Mesendoderm (in vitro differentiated cells): ENCODE data around the gene IGSF9.

Experiments
- DNase-seq: peaks from one replicate; pipeline ENCODE4 v3.0.0; 2013
- H2AK5ac ChIP-seq: 2 replicates; pipeline ENCODE4 v1.6.1; 2013; ENCODE audit warnings: low read length, inconsistent platforms
- H2BK120ac ChIP-seq: 2 replicates; pipeline ENCODE4 v1.6.1; 2013; ENCODE audit warnings: low read depth, mild to moderate bottlenecking, low read length, moderate library complexity, mixed read lengths
- H2BK15ac ChIP-seq: replicated peaks from 2 replicates; pipeline ENCODE4 v1.6.1; 2013; ENCODE audit warnings: low read depth, mild to moderate bottlenecking, moderate library complexity
- H2BK5ac ChIP-seq: 2 replicates; pipeline ENCODE4 v1.6.1; 2013; ENCODE audit warnings: low read length, inconsistent platforms
- H3K18ac ChIP-seq: 2 replicates; pipeline ENCODE4 v1.6.1; 2013; ENCODE audit warnings: mild to moderate bottlenecking, low read length, mixed read lengths
- H3K23ac ChIP-seq: one replicate; pipeline ENCODE4 v1.6.1; 2013; ENCODE audit warnings: low read length
- H3K27ac ChIP-seq: 2 replicates; pipeline ENCODE4 v1.5.1; 2013; ENCODE audit warnings: low read depth, mild to moderate bottlenecking, inconsistent platforms, low read length, moderate library complexity
- H3K27me3 ChIP-seq: 2 replicates; pipeline ENCODE4 v1.6.1; 2013; ENCODE audit warnings: low read length, control low read depth, mild to moderate bottlenecking, inconsistent platforms; ENCODE audit not compliant: insufficient read depth, poor library complexity
- H3K36me3 ChIP-seq: 2 replicates; pipeline ENCODE4 v1.6.1; 2013; ENCODE audit warnings: low read length, inconsistent platforms; ENCODE audit not compliant: control insufficient read depth, insufficient read depth
- H3K4ac ChIP-seq: one replicate; pipeline ENCODE4 v1.6.1; 2013; ENCODE audit warnings: low read depth, mild to moderate bottlenecking, low read length, moderate library complexity
- H3K4me1 ChIP-seq: 2 replicates; pipeline ENCODE4 v1.6.1; 2013; ENCODE audit warnings: low read depth, low read length, inconsistent platforms; ENCODE audit not compliant: control insufficient read depth
- H3K4me2 ChIP-seq: 2 replicates; pipeline ENCODE4 v1.6.1; 2013; ENCODE audit warnings: low read length
- H3K4me3 ChIP-seq: 2 replicates; pipeline ENCODE4 v1.5.1; 2013; ENCODE audit warnings: mild to moderate bottlenecking, low read length
- H3K56ac ChIP-seq: one replicate; pipeline ENCODE4 v1.6.1; 2013; ENCODE audit warnings: low read length
- H3K79me1 ChIP-seq: 2 replicates; pipeline ENCODE4 v1.6.1; 2013; ENCODE audit warnings: low read length, inconsistent platforms
- H3K79me2 ChIP-seq: 2 replicates; pipeline ENCODE4 v1.6.1; 2013; ENCODE audit warnings: mild to moderate bottlenecking, low read length; ENCODE audit not compliant: control insufficient read depth, insufficient read depth
- H3K9ac ChIP-seq: 2 replicates; pipeline ENCODE4 v1.6.1; 2013; ENCODE audit warnings: low read length, inconsistent platforms
- H4K5ac ChIP-seq: one replicate; pipeline ENCODE4 v1.6.1; 2013; ENCODE audit warnings: low read length
- H4K8ac ChIP-seq: one replicate; pipeline ENCODE4 v1.6.1; 2013; ENCODE audit warnings: low read depth, mild to moderate bottlenecking, control low read depth, low read length, moderate library complexity
- WGBS: extraction: QIAGEN DNeasy Blood & Tissue Kit; methylation state at CpG from one replicate; pipeline ENCODE4 v1.1.7; 2013; ENCODE audit warnings: low lambda C conversion rate, missing lambda C conversion rate; ENCODE audit not compliant: insufficient coverage; ENCODE audit errors: extremely low coverage; 5-methylcytosine and 5-hydroxymethylcytosine counted together

Gene IGSF9

GRCh38 chr1:159985473-159985872 lies 40.1 kb upstream of the IGSF9 start:
- Histone ChIP-seq H3K79me1 (no peaks in the 10 kb centered on the region), H2BK120ac (no peak overlapping the region), H3K4me2 (no peak overlapping the region), H3K27me3 (no peaks in the 10 kb centered on the region), H3K9ac (no peak overlapping the region), H2BK5ac (no peak overlapping the region), H4K8ac (no peak overlapping the region), H3K23ac (no peak overlapping the region), H3K18ac (no peak overlapping the region), H2BK15ac (no peak overlapping the region), H3K79me2 (no peaks in the 10 kb centered on the region), H3K4me1 (no peaks in the 10 kb centered on the region), H3K36me3 (no peaks in the 10 kb centered on the region), H3K4ac (no peak overlapping the region), H3K56ac (no peak overlapping the region), H3K4me3 (no peak overlapping the region), H4K5ac (no peak overlapping the region), H2AK5ac (no peak overlapping the region), H3K27ac (no peak overlapping the region)
- DNase-seq = no peak
- no CpG with 5 or more reads among the region's 6 CpGs for WGBS

- Histone ChIP-seq H2BK5ac (no peak overlapping the region), H2BK120ac (no peak overlapping the region), H3K27me3 (no peaks in the 10 kb centered on the region), H3K36me3 (no peaks in the 10 kb centered on the region), H3K23ac (no peak overlapping the region), H3K79me2 (no peaks in the 10 kb centered on the region), H4K8ac (no peak overlapping the region), H3K27ac (no peak overlapping the region), H3K4me2 (no peak overlapping the region), H3K79me1 (no peaks in the 10 kb centered on the region), H2BK15ac (no peak overlapping the region), H4K5ac (no peak overlapping the region), H3K4ac (no peak overlapping the region), H3K4me1 (no peaks in the 10 kb centered on the region), H3K9ac (no peak overlapping the region), H3K18ac (no peak overlapping the region), H3K4me3 (no peak overlapping the region), H3K56ac (no peak overlapping the region), H2AK5ac (no peak overlapping the region)
- DNase-seq = no peak
- no CpG with 5 or more reads among the region's 5 CpGs for WGBS
These were observed 38.3 kb upstream of the IGSF9 start for GRCh38 chr1:159983681-159984080.

- H3K18ac ChIP-seq = no peak overlapping the region
- no peak overlapping the region for H3K27ac ChIP-seq
- no peak overlapping the region for H3K4me3 ChIP-seq
- H3K4me2 ChIP-seq = no peak overlapping the region
- no peak overlapping the region for H2AK5ac ChIP-seq
- H4K8ac ChIP-seq = no peak overlapping the region
- no peak overlapping the region for H3K23ac ChIP-seq
- no peaks in the 10 kb centered on the region for H3K4me1 ChIP-seq
- H3K79me2 ChIP-seq = no peaks in the 10 kb centered on the region
- no peak overlapping the region for H3K9ac ChIP-seq
- H3K27me3 ChIP-seq = no peaks in the 10 kb centered on the region
- no peak for DNase-seq
- H3K56ac ChIP-seq = no peak overlapping the region
- no peak overlapping the region for H4K5ac ChIP-seq
- no peak overlapping the region for H2BK120ac ChIP-seq
- no peak overlapping the region for H2BK5ac ChIP-seq
- no peaks in the 10 kb centered on the region for H3K36me3 ChIP-seq
- H3K79me1 ChIP-seq = no peaks in the 10 kb centered on the region
- no CpG with 5 or more reads among the region's 6 CpGs for WGBS
- no peak overlapping the region for H2BK15ac ChIP-seq
- H3K4ac ChIP-seq = no peak overlapping the region
These were observed 36.9 kb upstream of the IGSF9 start for GRCh38 chr1:159982280-159982679.

- Histone ChIP-seq H3K18ac (no peak overlapping the region), H2BK5ac (no peak overlapping the region), H2BK120ac (no peak overlapping the region), H3K27me3 (no peaks in the 10 kb centered on the region), H3K4me2 (no peak overlapping the region), H3K56ac (no peak overlapping the region), H3K79me2 (no peaks in the 10 kb centered on the region), H3K36me3 (no peaks in the 10 kb centered on the region), H3K23ac (no peak overlapping the region), H2BK15ac (no peak overlapping the region), H3K79me1 (no peaks in the 10 kb centered on the region), H2AK5ac (no peak overlapping the region), H3K4ac (no peak overlapping the region), H3K9ac (no peak overlapping the region), H3K4me1 (no peaks in the 10 kb centered on the region), H3K27ac (no peak overlapping the region), H4K5ac (no peak overlapping the region), H3K4me3 (no peak overlapping the region), H4K8ac (no peak overlapping the region)
- DNase-seq = no peak
- WGBS = no CpG with 5 or more reads among the region's 6 CpGs
These were observed 36.1 kb upstream of the IGSF9 start for GRCh38 chr1:159981351-159982055.

- Histone ChIP-seq H3K79me2 (no peaks in the 10 kb centered on the region), H3K4me1 (no peaks in the 10 kb centered on the region), H3K18ac (no peak overlapping the region), H3K9ac (no peak overlapping the region), H3K4ac (no peak overlapping the region), H4K5ac (no peak overlapping the region), H4K8ac (no peak overlapping the region), H2AK5ac (no peak overlapping the region), H3K27ac (no peak overlapping the region), H3K27me3 (no peaks in the 10 kb centered on the region), H3K23ac (no peak overlapping the region), H3K56ac (no peak overlapping the region), H3K4me2 (no peak overlapping the region), H3K36me3 (no peaks in the 10 kb centered on the region), H2BK15ac (no peak overlapping the region), H2BK120ac (no peak overlapping the region), H3K79me1 (no peaks in the 10 kb centered on the region), H3K4me3 (no peak overlapping the region), H2BK5ac (no peak overlapping the region)
- DNase-seq = no peak
- no CpG with 5 or more reads among the region's 7 CpGs for WGBS
These were observed 35.4 kb upstream of the IGSF9 start for GRCh38 chr1:159980786-159981185.

- H2BK5ac ChIP-seq = no peak overlapping the region
- no peaks in the 10 kb centered on the region for H3K36me3 ChIP-seq
- H4K5ac ChIP-seq = no peak overlapping the region
- no peak overlapping the region for H2BK120ac ChIP-seq
- no peaks in the 10 kb centered on the region for H3K79me2 ChIP-seq
- H3K4ac ChIP-seq = no peak overlapping the region
- H2AK5ac ChIP-seq = no peak overlapping the region
- H3K18ac ChIP-seq = no peak overlapping the region
- no peak for DNase-seq
- H3K56ac ChIP-seq = no peak overlapping the region
- no peaks in the 10 kb centered on the region for H3K79me1 ChIP-seq
- H4K8ac ChIP-seq = no peak overlapping the region
- no peak overlapping the region for H3K27ac ChIP-seq
- no peak overlapping the region for H3K9ac ChIP-seq
- no CpG with 5 or more reads among the region's 6 CpGs for WGBS
- H3K23ac ChIP-seq = no peak overlapping the region
- no peaks in the 10 kb centered on the region for H3K4me1 ChIP-seq
- H3K4me3 ChIP-seq = no peak overlapping the region
- no peak overlapping the region for H2BK15ac ChIP-seq
- H3K4me2 ChIP-seq = no peak overlapping the region
- no peaks in the 10 kb centered on the region for H3K27me3 ChIP-seq
These were observed 34.7 kb upstream of the IGSF9 start for GRCh38 chr1:159980076-159980475.
